A549 (cell line): ENCODE measurements around the gene FGGY. TPM values are rescaled to one million over a fixed set of nuclear protein-coding genes. Genes with fewer than 3 reads are reported as not detected.
"Not testable (repeated sequence)": the region's sequence is repeated elsewhere in the genome, so short reads cannot be mapped to it uniquely, and the experiment has no call there.

Source experiments
- ATAC-seq, 2 experiments: fragments of 200-7000 bp in 1 of 2; fragments of >200 bp in 1 of 2; cut with Nextera tagmentation in 1 of 2; cut with Tn5 transposase in 1 of 2; 3 replicates each; pipeline versions ENCODE4 v1.8.0 to v1.9.1; 2018 to 2020; ENCODE audit warnings: mild to moderate bottlenecking in 1 of 2, moderate library complexity in 1 of 2
- CTCF ChIA-PET: fragments of 300-600 bp; sonication (Branson Sonifier 250); formaldehyde crosslinking; extraction: SDS; loops from one replicate; lab custom pipeline; 2021; ENCODE audit warnings: antibody characterized with exemption, inconsistent platforms; lab: Yijun Ruan, JAX
- POLR2A ChIA-PET: fragments of 350-600 bp; formaldehyde crosslinking; extraction: SDS; loops from one replicate; lab custom pipeline; 2021; ENCODE audit warnings: antibody characterized with exemption, inconsistent platforms; lab: Yijun Ruan, JAX
- DNase-seq, 2 experiments: peaks; one replicate each; pipeline versions ENCODE4 v3.0.0 to v3.0.0-alpha.2; 2011 to 2016; ENCODE audit warnings: low read depth in 1 of 2, low spot score in 1 of 2
- FAIRE-seq: peaks from 2 replicates; lab custom pipeline; 2011; peaks lifted over from hg19 to GRCh38; lab: Jason Lieb, UNC
- H3K27ac ChIP-seq, 2 experiments: fragments of >200 bp; sonication (Bioruptor Twin); formaldehyde crosslinking; 3 replicates each; pipeline ENCODE4 v1.5.1; 2016 to 2017
- H3K4me1 ChIP-seq: fragments of >200 bp; sonication (Bioruptor Twin); formaldehyde crosslinking; 3 replicates; pipeline ENCODE4 v1.6.1; 2016
- H3K4me2 ChIP-seq: fragments of >200 bp; sonication (Bioruptor Twin); formaldehyde crosslinking; 3 replicates; pipeline ENCODE4 v1.6.1; 2016
- H3K4me3 ChIP-seq: fragments of >200 bp; sonication (Bioruptor Twin); formaldehyde crosslinking; 3 replicates; pipeline ENCODE4 v1.5.1; 2016
- H3K9me3 ChIP-seq: fragments of >200 bp; sonication (Bioruptor Twin); formaldehyde crosslinking; 3 replicates; pipeline ENCODE4 v1.6.1; 2016
- CBX8 ChIP-seq: fragments of 200-600 bp; sonication (generic); IDR thresholded peaks from 2 replicates; pipeline ENCODE4 v1.6.1; 2016
- CEBPB ChIP-seq, 2 experiments: fragments of >200 bp in 1 of 2; sonication (Bioruptor Twin) in 1 of 2; formaldehyde crosslinking in 1 of 2; IDR thresholded peaks; 2 replicates each; pipeline ENCODE4 v1.6.1; 2012 to 2016
- CHD2 ChIP-seq: fragments of 150-350 bp; IDR thresholded peaks from 2 replicates; pipeline ENCODE4 v1.6.1; 2014; ENCODE audit warnings: low read length; ENCODE audit not compliant: partially characterized antibody
- CHD4 ChIP-seq: fragments of 200-600 bp; sonication (generic); IDR thresholded peaks from 2 replicates; pipeline ENCODE4 v1.6.1; 2016; ENCODE audit warnings: antibody characterized with exemption, mild to moderate bottlenecking, borderline replicate concordance
- CTCF ChIP-seq: fragments of >200 bp; sonication (Bioruptor Twin); formaldehyde crosslinking; IDR thresholded peaks from 3 replicates; pipeline ENCODE4 v1.5.1; 2016
- EHF ChIP-seq: fragments of 250-450 bp; sonication (Bioruptor Pico); IDR thresholded peaks from 2 replicates; pipeline ENCODE4 v1.5.0; 2020; ENCODE audit warnings: mild to moderate bottlenecking
- FOSB ChIP-seq: fragments of 250-450 bp; sonication (Bioruptor Pico); IDR thresholded peaks from 2 replicates; pipeline ENCODE4 v1.5.0; 2020; ENCODE audit warnings: mild to moderate bottlenecking, moderate library complexity
- FOSL2 ChIP-seq, 2 experiments: fragments of 450-650 bp in 1 of 2; fragments of >200 bp in 1 of 2; sonication (Bioruptor Twin) in 1 of 2; formaldehyde crosslinking; IDR thresholded peaks; 2 replicates each; pipeline versions ENCODE4 v1.5.0 to v1.6.1; 2016 to 2020; ENCODE audit warnings: mild to moderate bottlenecking in 1 of 2, moderate library complexity in 1 of 2
- FOXS1 ChIP-seq: fragments of 250-450 bp; sonication (Bioruptor Pico); IDR thresholded peaks from 2 replicates; pipeline ENCODE4 v1.5.0; 2020; ENCODE audit warnings: mild to moderate bottlenecking, moderate library complexity
- GATA3 ChIP-seq: IDR thresholded peaks from 2 replicates; pipeline ENCODE4 v1.6.1; 2012; ENCODE audit warnings: borderline replicate concordance
- HDAC2 ChIP-seq: fragments of 200-600 bp; sonication (generic); IDR thresholded peaks from 2 replicates; pipeline ENCODE4 v1.6.1; 2016
- HOXA7 ChIP-seq: fragments of 250-450 bp; sonication (Bioruptor Pico); IDR thresholded peaks from 2 replicates; pipeline ENCODE4 v1.5.0; 2020; ENCODE audit warnings: mild to moderate bottlenecking, moderate library complexity
- HOXB13 ChIP-seq: fragments of 250-450 bp; sonication (Bioruptor Pico); IDR thresholded peaks from 2 replicates; pipeline ENCODE4 v1.5.0; 2020; ENCODE audit warnings: low read depth, mild to moderate bottlenecking, moderate library complexity
- MAFK ChIP-seq: fragments of 450-650 bp; IDR thresholded peaks from 2 replicates; pipeline ENCODE4 v1.6.1; 2014; ENCODE audit not compliant: partially characterized antibody
- PHF8 ChIP-seq: fragments of 200-600 bp; sonication (generic); IDR thresholded peaks from 2 replicates; pipeline ENCODE4 v1.6.1; 2016; ENCODE audit warnings: low read depth, mild to moderate bottlenecking, antibody characterized with exemption, moderate library complexity, borderline replicate concordance
- RAD21 ChIP-seq, 2 experiments: fragments of >200 bp in 1 of 2; sonication (Bioruptor Twin) in 1 of 2; formaldehyde crosslinking in 1 of 2; IDR thresholded peaks in 1 of 2; conservative IDR thresholded peaks in 1 of 2; 2 replicates in 1 of 2; 3 replicates in 1 of 2; pipeline ENCODE4 v1.6.1; 2012 to 2018; ENCODE audit warnings: inconsistent platforms in 1 of 2
- RARB ChIP-seq: fragments of 250-450 bp; sonication (Bioruptor Pico); IDR thresholded peaks from 2 replicates; pipeline ENCODE4 v1.8.0; 2021; ENCODE audit warnings: mild to moderate bottlenecking, moderate library complexity
- RCOR1 ChIP-seq: fragments of 150-350 bp; IDR thresholded peaks from 2 replicates; pipeline ENCODE4 v1.6.1; 2014; ENCODE audit warnings: antibody characterized with exemption, low read length, low read depth
- TFCP2L1 ChIP-seq: fragments of 250-450 bp; sonication (Bioruptor Pico); IDR thresholded peaks from 2 replicates; pipeline ENCODE4 v1.5.0; 2021; ENCODE audit warnings: mild to moderate bottlenecking
- TP53 ChIP-seq: fragments of 250-450 bp; sonication (Bioruptor Pico); IDR thresholded peaks from 2 replicates; pipeline ENCODE4 v1.5.0; 2021; ENCODE audit warnings: mild to moderate bottlenecking, moderate library complexity
- WGBS: methylation state at CpG from one replicate; pipeline ENCODE4 v1.1.6; 2017; ENCODE audit errors: missing lambda C conversion rate; 5-methylcytosine and 5-hydroxymethylcytosine counted together
- polyA plus RNA-seq, 4 experiments: library from polyadenylated mRNA; depleted of rRNA in 3 of 4; stranded (reverse); fragments of >200 nt; fragmentation: RNase III in 1 of 4; extraction: RNeasy Plus Mini Kit Qiagen cat#74134 plus additional on column Dnase treatment in 1 of 4; gene quantifications; 2 replicates in 3 of 4; 3 replicates in 1 of 4; pipeline ENCODE4 v1.2.3, GENCODE V29; 2011 to 2017
- TF ChIP-seq, protein P1 (sequence below): fragments of >200 bp; sonication (Bioruptor Twin); formaldehyde crosslinking; IDR thresholded peaks from 2 replicates; pipeline ENCODE4 v1.6.1; 2016
- TF ChIP-seq, protein P2 (sequence below): fragments of >200 bp; sonication (Bioruptor Twin); formaldehyde crosslinking; IDR thresholded peaks from 3 replicates; pipeline ENCODE4 v1.6.1; 2016
- TF ChIP-seq, protein P3 (sequence below): fragments of 250-450 bp; sonication (Bioruptor Pico); IDR thresholded peaks from 2 replicates; pipeline ENCODE4 v1.5.0; 2021; ENCODE audit warnings: mild to moderate bottlenecking, moderate library complexity, borderline replicate concordance

FGGY gene
- polyA plus RNA-seq, 2 of the 4 experiments (the other 2 are of a cell fraction): 2.9 to 4.8 TPM

- H3K4me3 ChIP-seq: no peak overlapping the region
- TF ChIP-seq, protein P1, sequence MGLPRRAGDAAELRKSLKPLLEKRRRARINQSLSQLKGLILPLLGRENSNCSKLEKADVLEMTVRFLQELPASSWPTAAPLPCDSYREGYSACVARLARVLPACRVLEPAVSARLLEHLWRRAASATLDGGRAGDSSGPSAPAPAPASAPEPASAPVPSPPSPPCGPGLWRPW: no peak
- TF ChIP-seq TFCP2L1 (CRISPR knock-in tag) (no peak), HOXB13 (no peak), EHF (no peak), GATA3 (no peak), CHD2 (no peak), CHD4 (no peak)
- TF ChIP-seq, protein P2, sequence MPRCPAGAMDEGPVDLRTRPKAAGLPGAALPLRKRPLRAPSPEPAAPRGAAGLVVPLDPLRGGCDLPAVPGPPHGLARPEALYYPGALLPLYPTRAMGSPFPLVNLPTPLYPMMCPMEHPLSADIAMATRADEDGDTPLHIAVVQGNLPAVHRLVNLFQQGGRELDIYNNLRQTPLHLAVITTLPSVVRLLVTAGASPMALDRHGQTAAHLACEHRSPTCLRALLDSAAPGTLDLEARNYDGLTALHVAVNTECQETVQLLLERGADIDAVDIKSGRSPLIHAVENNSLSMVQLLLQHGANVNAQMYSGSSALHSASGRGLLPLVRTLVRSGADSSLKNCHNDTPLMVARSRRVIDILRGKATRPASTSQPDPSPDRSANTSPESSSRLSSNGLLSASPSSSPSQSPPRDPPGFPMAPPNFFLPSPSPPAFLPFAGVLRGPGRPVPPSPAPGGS: no peak
- POLR2A ChIA-PET: no interaction called here
- FAIRE-seq (no peak), DNase-seq (no peak), ATAC-seq (no peak)
- H3K27ac ChIP-seq: no peak overlapping the region
- H3K9me3 ChIP-seq: no peaks in the 10 kb centered on the region
- CTCF ChIA-PET: no interaction called here
- no peak overlapping the region for H3K4me2 ChIP-seq
- 81% methylated on average over 3 of the region's 3 CpGs for WGBS
- peaks cover 6% of the 10 kb centered on the region; the same call in 2 of the 3 replicates for H3K4me1 ChIP-seq
Observed at GRCh38 chr1:59353453-59353852, 56.6 kb downstream of the FGGY start.

GRCh38 chr1:59354239-59354638, 57.3 kb downstream of the FGGY start:
- H3K4me2 ChIP-seq, H3K9me3 ChIP-seq, H3K4me1 ChIP-seq, CTCF ChIA-PET, DNase-seq, H3K27ac ChIP-seq, FAIRE-seq, H3K4me3 ChIP-seq, ATAC-seq, POLR2A ChIA-PET: not testable (repeated sequence)
- 75% methylated on average over 4 of the region's 4 CpGs for WGBS

DNA sequence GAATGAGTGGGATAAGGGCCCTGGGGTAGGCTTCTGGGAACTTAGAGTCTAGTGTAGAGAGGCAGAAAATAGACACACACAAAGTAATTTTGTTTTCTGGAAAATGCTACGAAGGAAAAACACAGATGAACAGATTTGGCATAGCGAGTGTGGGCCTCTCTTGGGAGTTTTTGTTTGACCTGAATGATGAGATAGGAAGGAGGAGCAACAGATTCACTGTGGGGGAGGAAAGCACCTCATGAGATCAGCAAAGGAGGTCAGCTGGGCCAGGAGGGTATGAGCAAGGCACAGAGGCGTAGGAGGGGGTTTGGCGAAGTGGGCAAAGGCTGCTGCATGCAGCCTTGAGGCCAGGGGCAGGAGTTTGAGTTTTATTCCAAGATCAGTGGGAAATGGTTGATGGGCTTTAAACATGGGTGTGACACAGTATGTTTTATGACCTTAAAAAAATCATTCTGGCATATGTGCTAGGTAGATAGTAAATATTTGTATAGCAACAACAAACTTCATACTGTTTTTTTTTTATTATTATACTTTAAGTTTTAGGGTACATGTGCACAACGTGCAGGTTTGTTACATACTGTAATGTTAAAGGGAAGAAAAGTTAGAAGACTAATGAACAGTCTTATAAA, 57.9 kb downstream of the FGGY start:
- CTCF ChIA-PET: interaction anchor here (0.6 kb wide), 2 partner anchors 15 to 136 kb away, joined by 4 to 6 read pairs; no protein-coding TSS in a partner anchor
- no peaks in the 10 kb centered on the region for H3K9me3 ChIP-seq
- no peak overlapping the region for H3K27ac ChIP-seq
- FAIRE-seq (no peak), ATAC-seq (no peak), DNase-seq (no peak)
- H3K4me2 ChIP-seq: no peak overlapping the region
- WGBS: 85% methylated on average over 5 of the region's 5 CpGs
- H3K4me1 ChIP-seq: peaks cover 6% of the 10 kb centered on the region; the same call in 2 of the 3 replicates
- POLR2A ChIA-PET: no interaction called here
- H3K4me3 ChIP-seq: no peak overlapping the region
- TF ChIP-seq, protein P3, sequence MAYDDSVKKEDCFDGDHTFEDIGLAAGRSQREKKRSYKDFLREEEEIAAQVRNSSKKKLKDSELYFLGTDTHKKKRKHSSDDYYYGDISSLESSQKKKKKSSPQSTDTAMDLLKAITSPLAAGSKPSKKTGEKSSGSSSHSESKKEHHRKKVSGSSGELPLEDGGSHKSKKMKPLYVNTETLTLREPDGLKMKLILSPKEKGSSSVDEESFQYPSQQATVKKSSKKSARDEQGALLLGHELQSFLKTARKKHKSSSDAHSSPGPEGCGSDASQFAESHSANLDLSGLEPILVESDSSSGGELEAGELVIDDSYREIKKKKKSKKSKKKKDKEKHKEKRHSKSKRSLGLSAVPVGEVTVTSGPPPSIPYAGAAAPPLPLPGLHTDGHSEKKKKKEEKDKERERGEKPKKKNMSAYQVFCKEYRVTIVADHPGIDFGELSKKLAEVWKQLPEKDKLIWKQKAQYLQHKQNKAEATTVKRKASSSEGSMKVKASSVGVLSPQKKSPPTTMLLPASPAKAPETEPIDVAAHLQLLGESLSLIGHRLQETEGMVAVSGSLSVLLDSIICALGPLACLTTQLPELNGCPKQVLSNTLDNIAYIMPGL: no peak
- TF ChIP-seq FOSB (CRISPR knock-in tag): no peak
- no peak for TF ChIP-seq CHD4
- no peak for TF ChIP-seq MAFK
- no peak for TF ChIP-seq HOXA7 (CRISPR knock-in tag)
- TF ChIP-seq CBX8: no peak
- no peak for TF ChIP-seq RAD21 (conservative IDR thresholded peaks at IDR 0.05 in 1 of 2, IDR thresholded peaks at IDR 0.05 in 1 of 2)
- TF ChIP-seq RARB: no peak
- no peak for TF ChIP-seq PHF8
- no peak for TF ChIP-seq RCOR1
- TF ChIP-seq TP53: no peak
- TF ChIP-seq EHF: no peak
- no peak for TF ChIP-seq HDAC2
- TF ChIP-seq GATA3: no peak
- TF ChIP-seq FOXS1 (CRISPR knock-in tag): no peak
- TF ChIP-seq FOSL2 (IDR thresholded peaks at IDR 0.05): no peak
- TF ChIP-seq FOSL2 (CRISPR knock-in tag; IDR thresholded peaks at IDR 0.05): no peak
- no peak for TF ChIP-seq CEBPB (IDR thresholded peaks at IDR 0.05)
- no peak for TF ChIP-seq CTCF
